BLaER1 (cell line): ENCODE results near the gene KXD1.

Experiments used
- H3K27ac ChIP-seq: shearing (Covaris generic); formaldehyde crosslinking; 2 replicates; pipeline ENCODE4 v1.8.1; 2022
- H3K27me3 ChIP-seq: shearing (Covaris generic); formaldehyde crosslinking; 2 replicates; pipeline ENCODE4 v1.8.1; 2022
- H3K36me3 ChIP-seq: shearing (Covaris generic); formaldehyde crosslinking; 2 replicates; pipeline ENCODE4 v1.8.1; 2022
- H3K4me1 ChIP-seq: shearing (Covaris generic); formaldehyde crosslinking; 2 replicates; pipeline ENCODE4 v1.8.1; 2022
- H3K4me2 ChIP-seq: shearing (Covaris generic); formaldehyde crosslinking; 2 replicates; pipeline ENCODE4 v1.8.1; 2022
- H3K4me3 ChIP-seq: shearing (Covaris generic); formaldehyde crosslinking; 2 replicates; pipeline ENCODE4 v1.8.1; 2022
- H3K9ac ChIP-seq: shearing (Covaris generic); formaldehyde crosslinking; 2 replicates; pipeline ENCODE4 v1.8.1; 2022
- H3K9me3 ChIP-seq: shearing (Covaris generic); formaldehyde crosslinking; 2 replicates; pipeline ENCODE4 v1.8.1; 2022
- H4K20me1 ChIP-seq: shearing (Covaris generic); formaldehyde crosslinking; 2 replicates; pipeline ENCODE4 v1.8.1; 2022
- Cebpa-rat ChIP-seq: shearing (Covaris generic); IDR thresholded peaks from 2 replicates; pipeline ENCODE4 v1.8.1; 2022

Gene KXD1

DNA sequence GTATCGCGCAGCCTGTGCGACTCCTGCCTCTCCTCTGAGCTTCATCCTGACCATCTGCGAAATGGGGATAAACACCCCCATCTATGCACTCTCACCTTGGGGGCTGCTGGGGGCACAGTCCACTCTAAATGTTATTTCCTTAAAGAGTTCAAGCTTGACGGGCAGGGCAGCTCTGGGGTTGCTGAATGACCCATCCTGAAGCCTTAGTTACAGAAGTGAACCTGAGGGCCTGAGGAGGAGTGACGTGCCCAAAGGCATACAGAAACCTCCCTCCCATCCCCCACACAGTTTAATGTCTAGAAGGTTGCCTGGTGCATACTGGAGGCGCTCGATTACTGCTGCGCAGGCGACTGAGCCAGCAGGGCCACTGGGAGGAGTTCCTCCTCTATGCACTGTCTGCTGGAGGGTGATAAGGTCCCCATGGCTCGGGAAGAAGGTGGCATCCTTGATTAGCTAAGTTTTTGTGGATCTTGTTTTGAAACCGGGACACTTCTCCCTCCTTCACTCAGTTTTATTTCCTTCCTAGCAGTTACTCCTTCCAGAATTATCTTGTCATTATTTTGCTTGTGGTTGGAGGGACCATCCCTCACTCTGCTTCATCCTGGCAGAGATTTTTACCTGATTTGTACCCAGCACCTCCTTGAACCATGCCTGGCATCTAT lies 13.7 kb upstream of the KXD1 start:
- peaks cover 10% of the 10 kb centered on the region for H4K20me1 ChIP-seq
- 0 out of 2 replicates have a peak overlapping the region, but pooled peaks have one; percentile 63 for H3K9ac ChIP-seq
- H3K9me3 ChIP-seq: no peaks in the 10 kb centered on the region
- peak overlapping the region; percentile 23; the same call in 1 of the 2 replicates for H3K27ac ChIP-seq
- no peak for TF ChIP-seq Cebpa-rat
- peak overlapping the region; percentile 62 for H3K4me3 ChIP-seq
- peaks cover 23% of the 10 kb centered on the region for H3K4me1 ChIP-seq
- peaks cover 30% of the 10 kb centered on the region for H3K36me3 ChIP-seq
- peak overlapping the region; percentile 88 for H3K4me2 ChIP-seq
- no peaks in the 10 kb centered on the region for H3K27me3 ChIP-seq

DNA sequence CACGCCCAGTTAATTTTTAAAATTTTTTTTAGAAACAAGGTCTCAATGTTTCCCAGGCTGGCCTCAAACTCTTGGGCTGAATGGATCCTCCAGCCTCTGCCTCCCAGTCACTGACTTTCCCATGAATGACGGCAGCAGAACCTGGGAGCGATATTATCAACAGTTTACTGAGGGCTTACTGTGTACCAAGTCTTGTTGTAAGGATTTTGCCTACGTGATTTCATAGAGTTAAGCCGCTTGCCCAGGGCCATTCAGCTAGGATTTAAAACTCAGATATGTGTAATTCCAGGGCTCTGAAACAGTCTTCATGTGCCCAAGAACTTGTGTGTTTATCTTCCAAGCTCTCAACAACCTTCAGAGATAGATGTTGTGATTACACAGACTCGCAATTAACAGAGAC lies 6.0 kb upstream of the KXD1 start:
- H4K20me1 ChIP-seq: no peaks in the 10 kb centered on the region

DNA sequence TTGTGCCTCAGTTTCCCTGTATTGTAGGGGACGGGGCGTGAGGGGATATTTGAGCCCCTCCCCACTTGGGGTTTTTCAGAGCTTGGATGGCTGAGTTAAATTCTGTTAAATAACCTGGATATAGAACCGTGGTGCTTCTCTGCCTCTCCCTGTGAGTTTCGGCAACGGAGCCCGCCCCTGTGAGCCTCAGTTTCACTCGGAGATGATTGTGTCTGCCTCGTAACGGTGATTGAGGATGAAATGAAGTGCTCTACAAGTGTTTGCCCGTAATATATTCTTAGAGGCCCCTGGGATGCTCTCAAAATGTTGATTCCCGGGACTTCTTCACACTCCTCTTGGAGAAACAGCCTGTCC lies 509 bp downstream of the KXD1 start:
- H3K4me3 ChIP-seq: peak overlapping the region; percentile 96
- H4K20me1 ChIP-seq: peaks cover 23% of the 10 kb centered on the region
- peak overlapping the region; percentile 91 for H3K9ac ChIP-seq
- H3K4me1 ChIP-seq: peaks cover 24% of the 10 kb centered on the region
- TF ChIP-seq Cebpa-rat: no peak
- H3K36me3 ChIP-seq: peaks cover 30% of the 10 kb centered on the region
- H3K27me3 ChIP-seq: no peaks in the 10 kb centered on the region
- peak overlapping the region; percentile 90 for H3K4me2 ChIP-seq
- H3K27ac ChIP-seq: peak overlapping the region; percentile 93
- no peaks in the 10 kb centered on the region for H3K9me3 ChIP-seq

More for the DNA sequence above, 6.0 kb upstream of the KXD1 start:
- peaks cover 3% of the 10 kb centered on the region for H3K4me1 ChIP-seq
- H3K27ac ChIP-seq: no peak overlapping the region
- no peak overlapping the region for H3K4me3 ChIP-seq
- H3K27me3 ChIP-seq: no peaks in the 10 kb centered on the region
- H3K9me3 ChIP-seq: no peaks in the 10 kb centered on the region
- no peak overlapping the region for H3K9ac ChIP-seq
- H3K4me2 ChIP-seq: no peak overlapping the region
- no peak for TF ChIP-seq Cebpa-rat
- no peaks in the 10 kb centered on the region for H3K36me3 ChIP-seq

GRCh38 chr19:18558604-18559003 lies 934 bp downstream of the KXD1 start:
- Histone ChIP-seq H3K9ac (peak overlapping the region; percentile 91), H3K27ac (peak overlapping the region; percentile 93), H3K4me2 (peak overlapping the region; percentile 90), H3K4me1 (peaks cover 24% of the 10 kb centered on the region), H3K9me3 (no peaks in the 10 kb centered on the region), H3K36me3 (peaks cover 34% of the 10 kb centered on the region), H4K20me1 (peaks cover 23% of the 10 kb centered on the region), H3K4me3 (peak overlapping the region; percentile 96), H3K27me3 (no peaks in the 10 kb centered on the region)
- no peak for TF ChIP-seq Cebpa-rat

DNA sequence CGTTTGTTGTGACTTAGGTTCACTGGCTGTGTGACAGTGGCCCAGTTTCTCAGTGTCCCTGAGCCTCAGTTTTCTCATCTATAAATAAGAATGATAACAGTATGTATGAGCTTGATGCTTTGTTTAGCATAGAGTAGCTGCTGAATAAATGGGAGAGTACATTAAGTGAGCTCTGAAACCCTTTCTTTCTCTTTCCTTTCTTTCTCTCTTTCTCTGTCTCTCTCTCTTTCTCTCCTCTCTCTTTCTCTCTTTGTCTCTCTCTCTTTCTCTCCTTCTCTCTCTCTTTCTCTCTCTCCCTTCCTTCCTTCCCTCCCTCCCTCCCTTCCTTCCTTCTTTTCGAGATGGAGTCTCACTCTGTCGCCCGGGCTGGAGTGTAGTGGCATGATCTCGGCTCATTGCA lies 2.0 kb downstream of the KXD1 start:
- no peaks in the 10 kb centered on the region for H3K9me3 ChIP-seq
- H3K4me1 ChIP-seq: peaks cover 24% of the 10 kb centered on the region
- no peak for TF ChIP-seq Cebpa-rat
- no peaks in the 10 kb centered on the region for H3K27me3 ChIP-seq
- H4K20me1 ChIP-seq: peaks cover 23% of the 10 kb centered on the region
- H3K9ac ChIP-seq: peak overlapping the region; percentile 38; the same call in 1 of the 2 replicates
- peaks cover 45% of the 10 kb centered on the region for H3K36me3 ChIP-seq
- no peak overlapping the region for H3K27ac ChIP-seq
- H3K4me3 ChIP-seq: no peak overlapping the region
- peak overlapping the region; percentile 90 for H3K4me2 ChIP-seq

GRCh38 chr19:18562086-18562485 lies 4.4 kb downstream of the KXD1 start:
- H3K36me3 ChIP-seq: peaks cover 69% of the 10 kb centered on the region

DNA sequence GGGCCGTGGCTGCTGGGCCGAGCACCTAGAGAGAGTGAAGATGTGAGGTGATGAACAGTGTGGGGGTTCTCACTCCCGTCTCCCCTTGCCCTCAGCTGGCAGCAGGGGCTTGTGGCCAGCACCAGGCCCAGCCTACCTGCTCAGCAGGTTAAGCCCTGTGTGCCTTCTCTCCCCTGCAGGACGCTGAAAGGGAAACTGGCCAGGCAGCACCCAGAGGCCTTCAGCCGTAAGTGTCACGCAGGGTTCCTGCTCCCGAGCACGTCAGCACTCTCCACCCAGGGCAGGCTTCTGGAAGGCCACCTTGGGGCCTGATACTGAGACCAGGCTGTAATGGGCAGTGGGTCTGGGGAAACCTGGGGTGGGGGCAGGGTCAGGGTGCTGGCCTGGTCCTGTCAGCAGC lies 9.3 kb downstream of the KXD1 start:
- TF ChIP-seq Cebpa-rat: no peak
- no peak overlapping the region for H3K4me3 ChIP-seq
- no peak overlapping the region for H3K9ac ChIP-seq
- no peak overlapping the region for H3K27ac ChIP-seq
- H3K36me3 ChIP-seq: peaks cover 82% of the 10 kb centered on the region
- H4K20me1 ChIP-seq: peaks cover 5% of the 10 kb centered on the region
- no peak overlapping the region for H3K4me2 ChIP-seq
- peaks cover 8% of the 10 kb centered on the region; the same call in 1 of the 2 replicates for H3K4me1 ChIP-seq
- H3K9me3 ChIP-seq: no peaks in the 10 kb centered on the region
- no peaks in the 10 kb centered on the region for H3K27me3 ChIP-seq

More at GRCh38 chr19:18562086-18562485, 4.4 kb downstream of the KXD1 start:
- peaks cover 23% of the 10 kb centered on the region for H4K20me1 ChIP-seq
- no peak overlapping the region for H3K9ac ChIP-seq
- no peak for TF ChIP-seq Cebpa-rat
- no peak overlapping the region for H3K27ac ChIP-seq
- H3K4me3 ChIP-seq: no peak overlapping the region
- H3K27me3 ChIP-seq: no peaks in the 10 kb centered on the region
- H3K4me2 ChIP-seq: no peak overlapping the region
- H3K9me3 ChIP-seq: no peaks in the 10 kb centered on the region
- H3K4me1 ChIP-seq: peaks cover 16% of the 10 kb centered on the region

DNA sequence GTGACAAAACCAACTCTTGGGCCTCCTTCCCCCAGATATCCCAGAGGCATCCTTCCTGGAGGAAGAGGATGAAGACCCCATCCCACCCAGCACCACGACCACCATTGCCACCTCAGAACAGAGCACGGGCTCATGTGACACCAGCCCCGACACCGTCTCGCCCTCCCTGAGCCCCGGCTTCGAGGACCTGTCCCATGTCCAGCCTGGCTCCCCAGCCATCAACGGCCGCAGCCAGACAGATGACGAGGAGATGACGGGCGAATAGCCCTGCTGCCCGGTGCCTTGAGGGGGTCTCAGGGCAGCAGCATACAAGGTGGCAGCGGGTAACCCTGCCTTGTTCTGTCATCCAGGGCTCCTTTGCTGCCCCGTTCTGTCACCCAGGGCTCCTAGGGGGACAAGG lies 10.7 kb downstream of the KXD1 start:
- Histone ChIP-seq H3K4me3 (no peak overlapping the region), H3K9me3 (no peaks in the 10 kb centered on the region), H3K27ac (no peak overlapping the region), H3K27me3 (no peaks in the 10 kb centered on the region), H3K36me3 (peaks cover 75% of the 10 kb centered on the region), H3K9ac (no peak overlapping the region), H3K4me1 (peaks cover 18% of the 10 kb centered on the region), H4K20me1 (peaks cover 16% of the 10 kb centered on the region), H3K4me2 (no peak overlapping the region)
- no peak for TF ChIP-seq Cebpa-rat

DNA sequence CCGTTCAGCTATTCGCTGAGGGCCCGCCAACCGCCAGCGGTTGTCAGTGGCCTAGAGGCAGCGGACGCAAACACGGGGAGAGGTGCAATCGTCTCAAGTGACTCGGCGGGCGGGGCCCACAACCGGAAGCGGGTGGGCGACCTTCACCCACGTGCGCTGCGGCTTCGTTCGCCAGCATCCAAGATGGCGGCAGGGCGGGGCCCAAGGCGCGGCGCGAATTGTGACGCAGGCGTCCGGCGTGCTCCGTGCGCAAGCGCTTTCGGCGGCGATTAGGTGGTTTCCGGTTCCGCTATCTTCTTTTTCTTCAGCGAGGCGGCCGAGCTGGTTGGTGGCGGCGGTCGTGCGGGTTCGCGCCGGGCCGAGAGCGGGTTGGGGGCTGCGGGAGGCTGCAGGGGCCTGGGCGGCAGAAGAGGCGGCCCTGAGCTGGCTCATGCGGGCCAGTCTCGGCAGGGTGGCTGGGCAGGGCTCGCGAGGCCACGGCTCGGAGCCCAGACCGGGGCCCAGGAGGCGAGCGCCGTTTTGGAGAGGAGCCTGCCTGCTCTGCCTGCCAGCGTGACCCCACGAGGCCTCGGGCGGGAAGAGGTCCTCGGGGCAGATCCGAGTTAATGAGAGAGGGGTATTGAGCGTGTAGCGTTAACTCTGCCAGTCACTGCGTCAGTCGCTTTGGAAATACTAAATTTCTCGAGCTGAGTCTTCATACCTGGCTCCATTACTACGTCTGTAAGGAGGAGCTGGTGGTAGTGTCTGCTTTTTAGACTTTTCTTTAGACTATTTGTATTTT lies 14.1 kb downstream of the KXD1 start, which contains the start of gene UBA52:
TSS of gene UBA52 (plus strand) at position 294 of the 781 bp plus-strand sequence. CDS start 1,444 bp downstream, outside the sequence.
- Histone ChIP-seq H4K20me1 (peaks cover 49% of the 10 kb centered on the region), H3K27me3 (no peaks in the 10 kb centered on the region), H3K27ac (peak within 1 kb of the TSS; percentile 98), H3K9me3 (no peaks in the 10 kb centered on the region), H3K4me3 (peak within 1 kb of the TSS; percentile 94), H3K4me2 (peak within 1 kb of the TSS; percentile 93), H3K4me1 (peaks cover 23% of the 10 kb centered on the region), H3K36me3 (peaks cover 75% of the 10 kb centered on the region), H3K9ac (peak within 1 kb of the TSS; percentile 98)
- no peak for TF ChIP-seq Cebpa-rat

DNA sequence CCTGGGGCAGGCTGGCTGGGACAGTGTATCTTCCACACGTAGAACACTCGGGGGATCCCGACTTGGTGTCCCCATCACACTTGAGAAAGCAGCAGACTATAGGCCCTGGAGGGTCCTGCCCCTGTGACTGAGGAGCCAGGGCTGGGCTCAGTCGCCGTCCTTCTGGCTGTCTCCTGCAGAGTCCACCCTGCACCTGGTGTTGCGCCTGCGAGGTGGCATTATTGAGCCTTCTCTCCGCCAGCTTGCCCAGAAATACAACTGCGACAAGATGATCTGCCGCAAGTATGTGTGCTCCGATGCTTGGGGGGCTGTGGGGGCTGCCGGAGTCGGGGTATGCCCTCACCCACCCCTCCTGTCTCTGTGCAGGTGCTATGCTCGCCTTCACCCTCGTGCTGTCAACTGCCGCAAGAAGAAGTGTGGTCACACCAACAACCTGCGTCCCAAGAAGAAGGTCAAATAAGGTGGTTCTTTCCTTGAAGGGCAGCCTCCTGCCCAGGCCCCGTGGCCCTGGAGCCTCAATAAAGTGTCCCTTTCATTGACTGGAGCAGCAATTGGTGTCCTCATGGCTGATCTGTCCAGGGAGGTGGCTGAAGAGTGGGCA lies 17.1 kb downstream of the KXD1 start:
- Histone ChIP-seq H3K9me3 (no peaks in the 10 kb centered on the region), H3K4me1 (peaks cover 23% of the 10 kb centered on the region), H3K36me3 (peaks cover 66% of the 10 kb centered on the region), H4K20me1 (peaks cover 53% of the 10 kb centered on the region), H3K9ac (no peak overlapping the region), H3K4me2 (no peak overlapping the region), H3K27me3 (no peaks in the 10 kb centered on the region), H3K27ac (no peak overlapping the region), H3K4me3 (no peak overlapping the region)
- no peak for TF ChIP-seq Cebpa-rat
